ENCODE results near the gene AUTS2.

AUTS2 gene

GRCh38 chr7:69790977-69791724 is 192.9 kb downstream of the AUTS2 start:
- H3K4me1 ChIP-seq = peaks cover 0 to 5% (median 0%) of the 10 kb centered on the region in 4 donors
- no peak overlapping the region for H3K27ac ChIP-seq
- TF ChIP-seq, protein P1, sequence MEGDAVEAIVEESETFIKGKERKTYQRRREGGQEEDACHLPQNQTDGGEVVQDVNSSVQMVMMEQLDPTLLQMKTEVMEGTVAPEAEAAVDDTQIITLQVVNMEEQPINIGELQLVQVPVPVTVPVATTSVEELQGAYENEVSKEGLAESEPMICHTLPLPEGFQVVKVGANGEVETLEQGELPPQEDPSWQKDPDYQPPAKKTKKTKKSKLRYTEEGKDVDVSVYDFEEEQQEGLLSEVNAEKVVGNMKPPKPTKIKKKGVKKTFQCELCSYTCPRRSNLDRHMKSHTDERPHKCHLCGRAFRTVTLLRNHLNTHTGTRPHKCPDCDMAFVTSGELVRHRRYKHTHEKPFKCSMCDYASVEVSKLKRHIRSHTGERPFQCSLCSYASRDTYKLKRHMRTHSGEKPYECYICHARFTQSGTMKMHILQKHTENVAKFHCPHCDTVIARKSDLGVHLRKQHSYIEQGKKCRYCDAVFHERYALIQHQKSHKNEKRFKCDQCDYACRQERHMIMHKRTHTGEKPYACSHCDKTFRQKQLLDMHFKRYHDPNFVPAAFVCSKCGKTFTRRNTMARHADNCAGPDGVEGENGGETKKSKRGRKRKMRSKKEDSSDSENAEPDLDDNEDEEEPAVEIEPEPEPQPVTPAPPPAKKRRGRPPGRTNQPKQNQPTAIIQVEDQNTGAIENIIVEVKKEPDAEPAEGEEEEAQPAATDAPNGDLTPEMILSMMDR (IDR thresholded peaks at IDR 0.05) = no peak
- no peak for DNase-seq
- H3K4me3 ChIP-seq = no peak overlapping the region
- intact Hi-C loops (cut with DNase I; ENCODE audit: low total_unique reads) = no loop called here
- H3K27me3 ChIP-seq = no peaks in the 10 kb centered on the region
- no peaks in the 10 kb centered on the region for H3K9me3 ChIP-seq
- H3K36me3 ChIP-seq = no peaks in the 10 kb centered on the region

GRCh38 chr7:69791739-69792138 is 193.5 kb downstream of the AUTS2 start:
- TF ChIP-seq, protein P1 (IDR thresholded peaks at IDR 0.05) = no peak
- no peak for DNase-seq
- no peaks in the 10 kb centered on the region for H3K36me3 ChIP-seq
- intact Hi-C loops (cut with DNase I; ENCODE audit: low total_unique reads) = no loop called here
- H3K27ac ChIP-seq = no peak overlapping the region
- H3K27me3 ChIP-seq = no peaks in the 10 kb centered on the region
- no peaks in the 10 kb centered on the region for H3K9me3 ChIP-seq
- H3K4me1 ChIP-seq = peaks cover 0 to 5% (median 0%) of the 10 kb centered on the region in 4 donors
- H3K4me3 ChIP-seq = no peak overlapping the region

DNA sequence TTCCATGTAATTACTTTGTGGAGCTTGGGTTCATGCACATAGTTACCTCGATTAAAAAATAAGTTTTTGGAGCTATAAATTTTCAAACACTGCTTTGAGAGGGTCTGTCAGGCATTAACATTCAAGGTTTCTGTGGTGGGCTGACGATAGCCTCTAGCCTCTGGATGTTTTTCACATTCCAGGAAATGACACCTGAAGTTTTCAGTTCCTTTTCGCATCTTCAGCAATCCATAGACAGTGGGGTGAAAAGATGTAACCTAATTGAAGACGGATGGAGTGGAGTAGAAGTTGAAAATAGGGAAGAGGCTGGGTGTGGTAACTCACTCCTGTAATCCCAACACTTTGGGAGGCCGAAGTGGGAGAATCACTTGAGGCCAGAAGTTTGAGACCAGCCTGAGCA is 197.7 kb downstream of the AUTS2 start:
- intact Hi-C loops (cut with DNase I; ENCODE audit: low total_unique reads) = no loop called here
- Histone ChIP-seq H3K4me3 (no peak overlapping the region), H3K4me1 (peaks cover 0 to 6% (median 0%) of the 10 kb centered on the region in 4 donors), H3K36me3 (no peaks in the 10 kb centered on the region), H3K27me3 (no peaks in the 10 kb centered on the region), H3K9me3 (no peaks in the 10 kb centered on the region), H3K27ac (no peak overlapping the region)
- DNase-seq = no peak
- TF ChIP-seq, protein P1 (IDR thresholded peaks at IDR 0.05) = no peak

DNA sequence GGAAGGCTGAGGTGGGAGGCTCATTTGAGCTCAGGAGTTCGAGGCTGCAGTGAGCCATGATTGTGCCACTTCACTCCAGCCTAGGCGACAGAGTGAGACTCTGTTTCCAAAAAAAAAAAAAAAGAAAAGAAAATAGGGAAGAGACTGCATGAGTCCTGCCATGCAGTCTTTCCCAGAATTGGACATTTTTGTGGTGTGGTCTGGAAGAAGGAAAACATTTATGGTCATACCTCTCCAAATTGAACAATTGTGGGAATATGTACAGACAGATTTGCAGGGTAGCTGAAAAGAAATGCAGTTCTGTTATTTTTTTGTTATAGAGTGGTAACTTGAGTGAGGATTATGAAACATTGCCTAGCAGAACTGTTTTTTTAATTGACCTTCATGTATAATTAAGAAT is 198.1 kb downstream of the AUTS2 start:
- H3K36me3 ChIP-seq = no peaks in the 10 kb centered on the region
- TF ChIP-seq, protein P1 (IDR thresholded peaks at IDR 0.05) = no peak
- DNase-seq = no peak
- H3K4me3 ChIP-seq = no peak overlapping the region
- intact Hi-C loops (cut with DNase I; ENCODE audit: low total_unique reads) = no loop called here
- H3K27me3 ChIP-seq = no peaks in the 10 kb centered on the region
- no peak overlapping the region for H3K27ac ChIP-seq
- peaks cover 0 to 6% (median 0%) of the 10 kb centered on the region in 4 donors for H3K4me1 ChIP-seq
- H3K9me3 ChIP-seq = no peaks in the 10 kb centered on the region

GRCh38 chr7:69799048-69799697 is 200.9 kb downstream of the AUTS2 start:
- Histone ChIP-seq H3K27ac (no peak overlapping the region), H3K9me3 (no peaks in the 10 kb centered on the region), H3K4me1 (peaks cover 0 to 6% (median 0%) of the 10 kb centered on the region in 4 donors), H3K36me3 (no peaks in the 10 kb centered on the region), H3K4me3 (no peak overlapping the region), H3K27me3 (no peaks in the 10 kb centered on the region)
- intact Hi-C loops (cut with DNase I; ENCODE audit: low total_unique reads) = no loop called here
- no peak for DNase-seq
- TF ChIP-seq, protein P1 (IDR thresholded peaks at IDR 0.05) = no peak
